ENCODE results near the gene ZEB1. TPM values are rescaled to one million over a fixed set of nuclear protein-coding genes. Genes with fewer than 3 reads are reported as not detected.

ZEB1 gene
- total RNA-seq, result 26.6 and 84.1 TPM in 2 replicates

DNA sequence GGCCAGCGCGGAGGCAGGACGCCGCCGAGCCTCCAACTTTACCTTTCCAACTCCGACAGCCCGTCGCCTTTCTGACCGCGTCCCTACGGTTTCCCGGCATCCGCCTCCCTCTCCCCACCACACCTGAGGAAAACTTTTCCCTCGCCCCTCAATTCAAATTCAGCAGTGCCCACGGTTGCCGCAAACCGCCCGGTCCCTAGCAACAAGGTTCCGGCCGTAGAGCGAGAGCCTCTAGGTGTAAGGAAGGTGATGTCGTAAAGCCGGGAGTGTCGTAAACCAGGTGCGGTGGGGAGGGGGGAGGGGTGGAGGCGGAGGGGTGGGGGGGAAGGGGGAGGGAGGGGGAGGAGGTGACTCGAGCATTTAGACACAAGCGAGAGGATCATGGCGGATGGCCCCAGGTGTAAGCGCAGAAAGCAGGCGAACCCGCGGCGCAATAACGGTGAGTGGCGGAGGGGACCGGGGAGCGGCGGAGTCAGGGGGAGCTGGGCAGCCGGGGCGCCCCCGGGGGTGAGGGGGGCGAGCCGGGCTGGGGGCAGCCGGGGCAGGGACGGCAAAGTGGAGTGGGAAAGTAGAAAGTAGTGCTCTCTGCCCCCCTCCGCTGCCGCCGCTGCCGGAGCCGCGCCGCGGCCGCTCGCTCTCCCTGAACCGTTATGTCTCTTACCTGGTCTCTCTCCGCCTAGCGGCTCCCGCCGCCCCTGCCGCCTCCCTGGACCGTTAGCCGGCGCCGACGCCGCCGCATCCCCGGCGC is at the start of gene ZEB1:
Gene ZEB1 (plus strand): TSS at position 363 of the 748 bp plus-strand sequence. CDS start 19 bp downstream, at position 382.
- DNase-seq (ENCODE audit: low read depth), result peak; percentile 90

DNA sequence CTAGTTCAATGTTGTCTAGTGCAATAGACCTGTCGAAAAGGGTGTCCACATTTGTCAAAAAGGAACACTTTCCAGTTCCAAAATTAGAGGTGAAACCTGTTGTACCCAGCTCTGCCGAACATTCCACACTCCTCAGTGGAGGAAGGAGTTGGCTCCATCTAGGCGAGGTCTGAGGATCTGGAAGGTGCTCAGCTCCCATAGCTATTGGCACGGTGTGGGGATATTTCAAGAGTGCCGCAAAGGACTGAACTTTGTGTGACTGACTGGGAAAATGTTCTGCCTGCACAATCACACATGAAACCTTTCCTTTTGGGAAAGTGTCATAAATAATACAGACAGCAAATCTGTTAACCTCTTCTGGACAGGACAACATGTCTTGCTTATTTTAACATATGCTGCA is 48.1 kb upstream of the ZEB1 start:
- no peak for DNase-seq (ENCODE audit: low read depth)

DNA sequence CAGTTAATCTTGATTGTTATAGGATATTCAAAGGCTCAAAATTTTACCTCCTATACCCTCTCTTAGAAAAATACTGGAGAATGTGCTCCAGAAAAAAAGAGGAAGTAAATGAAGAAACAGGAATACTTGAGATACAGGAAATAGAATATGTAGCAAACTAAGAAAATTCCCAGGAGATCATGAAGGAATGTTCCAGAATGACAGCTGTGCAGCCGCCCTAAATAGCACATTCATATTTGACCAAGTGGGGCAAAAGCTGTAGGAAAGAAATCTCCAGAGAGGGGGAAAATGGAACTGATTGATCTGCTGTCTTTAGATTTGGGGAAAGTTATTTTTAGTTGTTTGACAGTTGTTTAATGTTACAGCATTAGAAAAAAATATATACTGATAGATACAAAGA is 46.2 kb upstream of the ZEB1 start:
- no peak for DNase-seq (ENCODE audit: low read depth)

DNA sequence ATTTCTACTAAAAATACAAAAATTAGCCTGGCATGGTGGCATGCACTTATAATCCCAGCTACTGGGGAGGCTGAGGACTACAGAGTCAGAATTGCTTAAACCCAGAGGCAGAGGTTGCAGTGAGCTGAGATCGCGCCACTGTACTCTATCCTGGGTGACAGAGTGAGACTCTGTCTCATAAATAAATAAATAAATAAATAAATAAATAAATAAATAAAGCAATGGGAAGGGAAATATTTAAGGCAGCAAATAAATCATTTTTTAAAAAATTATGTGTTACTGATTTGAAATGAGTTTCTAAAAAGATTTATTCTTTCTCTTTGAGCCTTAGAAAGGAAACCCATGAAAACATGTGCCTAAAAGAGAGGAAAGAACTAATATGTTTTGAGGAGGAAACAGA is 45.2 kb upstream of the ZEB1 start:
- DNase-seq (ENCODE audit: low read depth), result no peak

DNA sequence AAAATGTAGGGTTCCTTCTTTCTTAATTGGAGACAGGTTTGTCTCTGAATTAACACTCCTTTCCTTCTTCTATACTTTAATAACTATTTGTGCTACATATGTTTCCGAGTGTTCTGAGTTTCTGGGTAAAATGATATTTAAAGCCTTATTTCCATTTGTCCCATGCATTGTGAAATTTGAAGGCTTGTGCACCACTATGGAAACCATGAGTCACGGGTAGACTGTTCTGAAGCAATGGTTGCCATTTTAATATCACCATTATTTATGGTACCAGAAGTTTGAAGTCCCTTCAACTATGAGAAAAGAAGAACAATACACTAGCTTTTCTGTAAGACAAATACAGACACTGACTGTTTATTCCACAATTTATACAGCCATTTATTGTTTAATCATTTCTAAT is 44.7 kb upstream of the ZEB1 start:
- DNase-seq (ENCODE audit: low read depth), result no peak

DNA sequence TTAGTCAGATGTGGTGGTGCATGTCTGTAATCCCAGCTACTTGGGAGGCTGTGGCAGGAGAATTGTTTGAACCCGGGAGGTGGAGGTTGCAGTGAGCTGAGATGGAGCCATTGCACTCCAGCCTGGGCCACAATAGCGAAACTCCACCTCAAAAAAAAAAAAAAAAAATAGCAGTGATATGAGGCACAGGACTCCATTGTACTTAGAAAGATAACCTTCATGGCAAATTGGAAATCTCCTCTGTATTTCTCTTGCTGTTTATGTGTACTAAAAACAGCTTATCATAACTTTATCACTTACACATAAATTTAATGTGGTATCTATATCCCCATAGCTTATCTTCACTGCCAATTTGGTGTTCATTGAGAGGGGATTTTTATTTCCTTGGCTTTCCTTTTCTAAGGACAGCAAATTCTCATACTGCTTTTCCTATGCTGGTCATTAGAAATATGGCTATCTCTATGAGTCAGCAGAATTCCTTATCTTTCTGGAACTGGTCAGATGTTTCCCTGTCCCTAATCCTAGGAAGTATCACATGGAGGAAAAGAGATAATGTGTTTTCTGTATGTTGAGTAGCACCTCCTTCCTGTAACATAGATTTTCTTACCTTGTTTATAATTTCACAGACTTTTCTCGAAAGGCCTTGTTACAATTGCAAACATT is 40.6 kb upstream of the ZEB1 start:
- DNase-seq (ENCODE audit: low read depth), result no peak

DNA sequence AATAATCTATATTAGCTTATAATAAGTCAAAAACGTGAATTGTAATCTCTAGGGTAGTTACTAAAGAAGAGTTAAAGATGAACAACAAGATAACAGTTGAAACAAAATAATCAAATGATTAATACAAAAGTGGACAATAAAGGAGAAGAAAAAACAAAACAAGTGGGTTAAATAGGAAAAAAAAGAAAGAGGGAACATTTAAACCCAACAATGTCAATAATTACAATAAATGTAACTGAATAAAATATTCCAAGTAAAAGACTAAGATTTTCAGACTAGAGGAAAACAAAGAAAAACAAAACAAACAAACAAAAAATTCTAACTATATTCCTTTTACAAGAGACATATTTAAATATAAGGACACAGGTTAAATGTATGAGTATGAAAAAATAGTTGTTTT is 38.0 kb upstream of the ZEB1 start:
- DNase-seq (ENCODE audit: low read depth), result no peak

DNA sequence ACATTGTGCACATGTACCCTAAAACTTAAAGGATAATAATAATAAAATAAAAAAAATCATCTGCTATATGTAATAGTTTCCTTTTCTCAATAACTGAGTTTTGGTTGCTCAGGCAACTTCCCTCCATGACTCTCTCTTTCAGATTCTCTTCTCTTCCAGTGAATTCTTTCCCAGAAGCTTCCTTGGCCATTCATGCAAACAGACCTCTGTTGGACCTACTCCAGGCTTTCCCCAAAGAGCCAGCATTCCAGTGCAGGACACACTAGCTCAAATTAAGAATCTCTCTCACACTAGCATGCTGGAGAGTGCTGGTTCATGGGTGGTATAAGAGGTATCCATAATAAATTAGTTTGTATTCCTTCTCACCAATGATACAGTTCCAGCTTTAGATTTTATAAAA is 31.0 kb upstream of the ZEB1 start:
- DNase-seq (ENCODE audit: low read depth), result peak; percentile 7

DNA sequence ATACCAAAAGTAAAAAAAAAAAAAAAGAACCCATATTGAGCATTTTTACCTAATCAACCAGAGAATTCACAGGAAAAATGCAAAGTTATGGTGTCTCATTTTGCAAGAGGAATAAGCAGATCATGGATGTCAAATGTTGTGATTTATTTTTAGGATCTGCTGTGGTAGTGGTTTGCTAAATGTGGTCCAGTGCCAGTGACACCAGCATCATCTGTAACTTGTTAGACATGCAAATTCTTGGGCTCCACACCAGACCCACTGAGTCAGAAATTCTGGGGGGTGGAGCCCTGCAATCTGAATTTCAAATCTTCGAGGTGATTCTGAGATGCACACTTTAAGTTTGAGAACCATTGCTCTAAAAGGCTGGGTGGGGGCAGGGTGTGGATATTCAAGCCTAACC is 30.1 kb upstream of the ZEB1 start:
- no peak for DNase-seq (ENCODE audit: low read depth)

DNA sequence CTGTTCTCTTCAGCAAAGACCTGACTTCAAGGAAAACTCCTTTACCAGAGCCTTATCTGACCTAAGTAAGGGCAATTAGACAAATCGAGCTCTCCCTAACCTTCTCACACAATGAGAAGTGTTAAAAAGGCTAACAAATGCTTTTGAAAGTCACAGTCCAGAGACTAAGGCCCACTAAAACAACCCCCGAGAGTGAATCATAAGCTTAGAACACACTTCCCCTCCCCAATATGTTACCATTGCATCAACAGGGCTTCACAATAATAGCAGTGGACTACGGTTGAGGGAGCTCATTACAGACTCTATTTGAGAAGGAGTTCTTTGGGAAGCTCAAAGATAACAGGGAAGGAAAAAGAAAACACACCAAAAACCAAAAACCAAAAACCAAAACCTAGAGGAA is 28.6 kb upstream of the ZEB1 start:
- peak; percentile 71 for DNase-seq (ENCODE audit: low read depth)

DNA sequence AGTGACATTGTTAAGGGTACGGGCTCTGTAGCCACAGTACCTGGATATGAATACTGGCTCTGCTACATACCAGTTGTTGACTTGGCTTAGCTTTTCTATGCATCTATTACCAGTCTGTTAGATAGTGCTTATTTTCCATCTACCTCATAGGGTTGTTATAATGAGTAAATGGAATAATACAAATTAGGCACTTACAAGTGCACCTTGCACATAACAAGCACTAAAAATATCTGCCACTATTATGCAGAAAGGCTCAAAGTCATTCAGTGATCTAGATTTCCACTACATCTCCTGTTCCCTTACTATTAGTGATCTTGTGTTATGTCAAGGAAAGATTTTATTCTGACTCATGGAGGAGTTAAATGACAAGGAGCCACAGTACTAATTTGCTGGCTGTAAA is 27.9 kb upstream of the ZEB1 start:
- DNase-seq (ENCODE audit: low read depth), result no peak

DNA sequence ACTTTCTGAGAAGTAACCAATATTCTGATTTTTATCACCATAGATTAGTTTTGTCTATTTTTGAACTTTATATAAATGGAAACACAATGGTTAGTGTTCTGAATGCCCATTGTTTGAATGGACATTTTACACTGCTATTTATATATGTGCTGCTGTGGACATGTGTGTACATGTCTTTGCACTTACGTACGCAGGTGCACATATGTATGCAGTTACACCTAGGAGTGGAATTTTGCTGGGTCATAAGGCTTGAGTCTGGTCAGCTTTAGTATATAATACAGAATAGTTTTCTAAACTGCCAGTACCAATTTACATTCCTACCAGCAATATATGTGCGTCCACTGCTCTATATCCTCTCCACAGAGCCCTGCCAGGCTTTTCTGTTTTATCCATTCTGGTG is 24.5 kb upstream of the ZEB1 start:
- no peak for DNase-seq (ENCODE audit: low read depth)

DNA sequence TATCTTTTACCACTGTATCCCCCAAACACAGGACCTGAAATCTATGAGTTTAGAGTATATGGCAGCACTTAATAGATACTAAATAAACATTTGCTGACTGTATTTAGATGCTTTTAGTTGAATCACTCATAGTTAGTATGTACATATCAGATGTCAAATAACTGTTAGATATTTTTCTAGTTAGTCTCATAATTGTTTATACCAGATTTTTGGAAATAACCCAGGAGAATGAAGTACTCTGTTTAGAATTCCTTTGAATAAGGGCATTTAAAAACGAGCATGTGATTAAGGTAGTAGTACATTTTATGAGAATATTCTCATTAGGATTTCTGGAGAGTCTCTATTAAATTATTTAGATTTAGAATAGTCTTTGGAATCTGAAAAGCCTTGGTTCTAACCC is 22.3 kb upstream of the ZEB1 start:
- no peak for DNase-seq (ENCODE audit: low read depth)

DNA sequence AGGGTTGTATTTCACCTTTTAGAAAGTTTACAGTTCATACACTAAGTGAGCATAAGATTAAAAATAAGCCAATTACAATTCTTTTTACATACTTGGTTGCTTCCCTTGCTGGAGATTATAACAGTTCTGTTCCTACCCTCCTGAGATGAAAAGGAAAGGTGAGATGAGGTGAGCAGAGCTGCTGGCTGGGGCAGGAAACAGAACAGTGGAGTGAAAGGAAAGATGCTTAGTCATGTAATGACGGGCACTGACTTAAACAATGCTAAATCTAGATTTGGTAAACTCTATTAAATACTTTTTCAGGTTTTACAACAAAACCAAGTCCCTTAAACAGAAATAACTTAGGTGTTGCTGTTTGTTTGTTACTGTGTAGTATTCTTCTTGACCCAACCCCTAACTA is 19.9 kb upstream of the ZEB1 start:
- DNase-seq (ENCODE audit: low read depth), result peak; percentile 62

DNA sequence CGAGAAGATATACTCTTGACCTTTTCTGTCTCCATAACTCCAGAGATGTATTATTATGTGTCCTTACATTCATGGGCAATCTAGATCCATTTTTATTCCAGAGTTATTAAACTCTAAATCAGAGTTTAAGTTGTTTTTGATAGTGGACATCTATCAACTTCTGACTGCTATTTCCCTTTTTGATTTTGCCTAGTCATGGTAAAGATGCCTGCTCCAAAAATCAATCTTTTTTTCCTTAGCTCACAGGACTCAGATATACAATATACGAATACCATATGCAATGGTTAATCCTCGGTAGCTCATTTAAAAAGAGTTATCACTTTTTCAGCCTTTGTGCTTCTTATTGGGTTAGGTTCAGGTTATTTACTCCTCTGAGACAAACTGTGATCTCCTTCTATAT is 15.8 kb upstream of the ZEB1 start:
- no peak for DNase-seq (ENCODE audit: low read depth)

DNA sequence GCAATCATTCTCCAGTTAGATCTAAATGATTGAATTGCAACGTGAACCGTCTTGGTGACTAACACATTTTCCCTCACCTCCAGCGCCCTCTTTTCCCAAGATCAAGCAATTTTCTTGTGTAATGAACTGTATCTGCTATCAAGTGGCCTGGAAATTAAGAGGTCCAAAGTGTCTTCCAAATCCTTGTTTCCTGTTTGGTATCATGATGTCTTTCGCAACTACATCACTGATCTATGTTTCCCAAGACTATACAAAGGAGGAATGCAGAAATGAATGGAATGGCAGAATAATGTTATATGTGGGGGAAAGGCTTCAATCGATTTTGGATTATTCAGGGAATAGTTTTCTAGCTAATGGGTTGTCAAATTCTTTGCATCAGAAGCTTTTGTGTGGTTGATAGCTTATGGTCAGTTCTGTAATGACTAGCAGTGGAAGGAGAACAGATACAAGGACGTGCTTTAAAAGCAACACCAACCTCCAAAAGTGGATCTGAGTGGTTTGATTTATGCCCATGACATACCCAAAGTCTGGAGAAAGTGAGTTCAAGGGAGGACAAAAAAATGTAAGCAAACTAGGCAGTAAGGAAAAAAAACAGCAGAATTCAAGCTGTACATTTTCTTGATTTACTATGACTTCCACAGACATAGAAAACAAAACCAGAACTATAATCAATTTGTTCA is 14.6 kb upstream of the ZEB1 start:
- DNase-seq (ENCODE audit: low read depth), result peak; percentile 93

DNA sequence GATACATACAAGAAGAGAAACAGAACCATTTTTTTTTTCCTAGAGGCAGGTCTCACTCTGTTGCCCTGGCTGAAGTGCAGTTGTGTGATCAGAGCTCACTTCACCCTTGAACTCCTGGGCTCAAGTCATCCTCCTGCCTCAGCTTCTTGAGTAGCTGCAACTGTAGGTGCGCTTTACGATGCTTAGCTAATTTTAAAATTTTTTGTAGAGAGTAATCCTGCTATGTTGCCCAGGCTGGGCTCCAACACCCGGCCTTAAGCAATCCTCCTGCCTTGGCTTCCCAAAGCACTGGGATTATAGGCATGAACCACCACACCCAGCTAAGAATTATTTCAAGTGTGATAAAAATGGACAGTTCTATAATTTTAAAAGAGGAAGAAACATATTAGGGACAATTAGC is 5.6 kb upstream of the ZEB1 start:
- DNase-seq (ENCODE audit: low read depth), result no peak

DNA sequence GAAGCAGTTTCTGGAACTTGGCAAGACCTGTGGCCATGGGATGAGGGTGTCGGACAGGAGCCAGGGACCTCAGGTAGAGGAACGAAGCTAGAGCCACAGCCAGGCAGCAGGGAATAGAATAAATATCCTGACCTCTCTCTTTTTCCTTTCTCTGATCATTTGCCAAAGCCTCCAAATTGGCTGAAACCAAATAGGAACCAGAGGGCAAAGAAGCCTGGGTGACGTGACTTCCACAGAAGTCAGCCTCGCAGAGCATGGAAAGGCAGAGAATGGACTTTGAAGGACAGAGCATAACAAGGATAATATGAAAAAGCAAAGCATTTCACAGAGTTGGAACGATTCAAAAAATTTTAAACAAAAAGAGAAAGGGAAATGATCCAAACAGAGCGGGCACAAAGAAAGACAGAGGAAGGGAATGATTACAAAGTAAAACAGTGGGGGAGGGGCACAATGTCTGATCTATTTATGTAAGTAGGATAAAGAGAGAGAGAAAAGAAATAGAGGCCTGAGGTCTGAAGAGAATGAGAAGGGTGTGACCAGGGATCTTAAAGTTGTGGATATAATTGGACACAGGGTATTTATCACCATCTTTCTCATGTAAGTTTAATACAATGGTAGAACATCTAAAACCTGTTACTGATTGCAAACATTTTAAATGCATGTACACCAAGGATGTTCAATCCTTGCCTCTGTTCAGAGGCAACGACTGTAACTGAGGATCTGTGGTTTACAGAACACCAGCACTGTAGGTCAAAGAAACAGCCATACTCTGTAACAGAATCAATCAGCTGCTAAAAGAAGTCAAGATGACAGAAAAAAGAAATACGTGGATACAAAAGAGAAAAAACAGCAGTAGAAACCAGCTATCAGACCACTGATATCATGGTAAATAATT is 4.5 kb upstream of the ZEB1 start:
- no peak for DNase-seq (ENCODE audit: low read depth)

DNA sequence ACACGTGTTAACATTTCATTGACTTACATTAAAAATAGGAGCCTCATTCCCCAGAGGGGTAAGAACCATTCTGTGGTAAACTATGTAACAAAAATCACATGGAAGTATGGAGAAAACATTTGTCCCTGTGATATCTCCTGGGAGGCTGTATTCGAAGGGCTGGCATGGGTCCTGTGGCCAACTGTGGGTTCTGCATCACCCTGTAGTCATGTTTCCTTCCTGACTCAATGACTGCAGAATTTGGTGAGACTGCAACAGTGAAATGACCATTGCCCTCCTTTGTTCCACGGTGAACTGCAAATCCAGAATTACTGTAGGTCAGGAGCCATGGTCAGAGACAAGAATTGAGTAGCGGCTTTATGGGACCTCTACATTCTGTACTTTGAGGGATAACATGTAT is 3.6 kb upstream of the ZEB1 start:
- peak; percentile 71 for DNase-seq (ENCODE audit: low read depth)

DNA sequence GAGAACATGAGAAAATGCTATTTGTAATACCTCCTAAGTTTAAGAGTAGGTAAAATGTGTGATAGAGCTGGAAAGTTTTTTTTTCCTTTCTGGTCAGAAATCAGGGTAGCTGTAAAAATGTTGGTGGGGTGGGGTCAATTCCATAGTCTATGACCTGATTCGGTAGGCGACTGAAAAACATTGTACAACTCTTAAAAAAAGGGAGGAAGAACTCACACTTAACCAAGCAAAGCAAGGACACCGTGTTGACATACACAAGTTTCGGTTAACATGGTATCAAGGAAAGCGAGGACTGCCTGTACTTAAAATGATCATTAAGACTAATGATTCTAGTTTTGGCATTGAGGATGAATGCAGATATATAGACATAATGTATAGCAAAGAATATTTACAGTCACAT is 1.8 kb upstream of the ZEB1 start:
- DNase-seq (ENCODE audit: low read depth), result no peak

DNA sequence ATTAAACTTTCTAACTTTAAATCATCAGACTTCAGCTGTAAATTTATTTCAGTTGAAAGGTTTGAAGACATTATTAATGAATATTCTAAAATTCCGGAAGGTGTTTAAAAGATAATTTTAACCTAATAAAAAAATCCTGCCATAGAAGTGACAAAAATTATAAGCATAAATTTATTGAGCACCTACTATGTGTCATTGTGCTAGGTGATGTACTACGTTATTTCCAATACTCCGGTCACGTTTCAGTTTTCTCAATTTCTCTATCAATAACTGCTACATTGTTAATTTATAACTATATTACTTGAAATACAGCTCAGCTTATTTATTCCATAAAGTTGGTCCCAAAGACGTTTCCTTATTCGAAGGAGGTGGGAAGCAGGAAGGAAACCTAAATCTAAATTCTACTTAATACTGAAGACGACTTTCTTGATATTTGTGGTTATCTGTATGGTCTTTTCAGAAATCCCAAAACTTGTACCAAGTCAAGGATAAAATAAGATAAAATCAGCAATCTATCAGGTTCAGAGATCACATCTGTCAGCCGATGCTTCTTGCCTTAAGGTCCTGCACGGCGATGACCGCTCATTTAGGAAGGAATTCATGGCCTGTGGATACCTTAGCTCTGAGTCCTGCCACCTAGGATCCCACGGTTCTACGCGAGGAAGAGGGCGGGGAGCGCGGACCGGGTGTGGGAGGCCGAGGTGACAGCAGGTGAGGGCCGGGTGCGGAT is 1.2 kb upstream of the ZEB1 start:
- DNase-seq (ENCODE audit: low read depth), result no peak

Measured in renal cortical epithelial cell (primary cell).